Measurements from ENCODE around the gene CHTF18. TPM values are rescaled to one million over a fixed set of nuclear protein-coding genes. Genes with fewer than 3 reads are reported as not detected.

The CHTF18 gene
- total RNA-seq, 1 experiment from 2014 or later, result 102 TPM

GRCh38 chr16:793414-793813 lies 5.0 kb downstream of the CHTF18 start:
- no peaks in the 10 kb centered on the region for H3K4me1 Mint-ChIP-seq (ENCODE audit: low read depth, unreplicated experiment)
- ChIA-PET POLR2A (no interaction called here), CTCF (no interaction called here)
- TF ChIP-seq, protein P1, sequence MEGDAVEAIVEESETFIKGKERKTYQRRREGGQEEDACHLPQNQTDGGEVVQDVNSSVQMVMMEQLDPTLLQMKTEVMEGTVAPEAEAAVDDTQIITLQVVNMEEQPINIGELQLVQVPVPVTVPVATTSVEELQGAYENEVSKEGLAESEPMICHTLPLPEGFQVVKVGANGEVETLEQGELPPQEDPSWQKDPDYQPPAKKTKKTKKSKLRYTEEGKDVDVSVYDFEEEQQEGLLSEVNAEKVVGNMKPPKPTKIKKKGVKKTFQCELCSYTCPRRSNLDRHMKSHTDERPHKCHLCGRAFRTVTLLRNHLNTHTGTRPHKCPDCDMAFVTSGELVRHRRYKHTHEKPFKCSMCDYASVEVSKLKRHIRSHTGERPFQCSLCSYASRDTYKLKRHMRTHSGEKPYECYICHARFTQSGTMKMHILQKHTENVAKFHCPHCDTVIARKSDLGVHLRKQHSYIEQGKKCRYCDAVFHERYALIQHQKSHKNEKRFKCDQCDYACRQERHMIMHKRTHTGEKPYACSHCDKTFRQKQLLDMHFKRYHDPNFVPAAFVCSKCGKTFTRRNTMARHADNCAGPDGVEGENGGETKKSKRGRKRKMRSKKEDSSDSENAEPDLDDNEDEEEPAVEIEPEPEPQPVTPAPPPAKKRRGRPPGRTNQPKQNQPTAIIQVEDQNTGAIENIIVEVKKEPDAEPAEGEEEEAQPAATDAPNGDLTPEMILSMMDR (IDR thresholded peaks at IDR 0.05; ENCODE audit: insufficient read depth in 1 of 2, low read depth in 1 of 2, low read length in 1 of 2, severe bottlenecking in 1 of 2, unreplicated experiment in 1 of 2), result no peak
- peaks cover 45% of the 10 kb centered on the region for H3K36me3 Mint-ChIP-seq (ENCODE audit: insufficient read depth, unreplicated experiment)
- no peak for DNase-seq
- no peak overlapping the region for H3K27ac Mint-ChIP-seq (ENCODE audit: unreplicated experiment)
- BruUV-seq (replicated peaks), result no TSS peak
- intact Hi-C loops (cut with micrococcal nuclease; ENCODE audit: unreplicated experiment), result no loop called here
- no peak overlapping the region for H3K4me3 Mint-ChIP-seq (ENCODE audit: unreplicated experiment)
- no peaks in the 10 kb centered on the region for H3K27me3 Mint-ChIP-seq (ENCODE audit: insufficient read depth, unreplicated experiment)
- Histone ChIP-seq H3K36me3 (ENCODE audit: control insufficient read depth, insufficient read depth, low read length) (no peaks in the 10 kb centered on the region; the same call in 1 of the 2 replicates), H3K9me3 (no peaks in the 10 kb centered on the region), H3K4me1 (peaks cover 6% of the 10 kb centered on the region; the same call in 1 of the 2 replicates), H3K4me3 (ENCODE audit: low read depth, low read length) (no peak overlapping the region), H3K27me3 (replicated peaks; ENCODE audit: control insufficient read depth, insufficient read depth, low read length) (no peaks in the 10 kb centered on the region)
- no peaks in the 10 kb centered on the region for H3K9me3 Mint-ChIP-seq (ENCODE audit: unreplicated experiment)

GRCh38 chr16:794091-794822 lies 5.8 kb downstream of the CHTF18 start:
- intact Hi-C loops (cut with micrococcal nuclease; ENCODE audit: unreplicated experiment), result no loop called here
- ChIA-PET CTCF (interaction anchor here (0.6 kb wide), 1 partner anchor 21 kb away, joined by 4 read pairs; no protein-coding TSS in a partner anchor), POLR2A (no interaction called here)
- TF ChIP-seq, protein P1 (IDR thresholded peaks at IDR 0.05; ENCODE audit: insufficient read depth in 1 of 2, low read depth in 1 of 2, low read length in 1 of 2, severe bottlenecking in 1 of 2, unreplicated experiment in 1 of 2), result no peak
- no peaks in the 10 kb centered on the region; the same call in 1 of the 2 replicates for H3K36me3 ChIP-seq (ENCODE audit: control insufficient read depth, insufficient read depth, low read length)
- no peaks in the 10 kb centered on the region for H3K27me3 ChIP-seq (replicated peaks; ENCODE audit: control insufficient read depth, insufficient read depth, low read length)
- no peak overlapping the region for H3K4me3 ChIP-seq (ENCODE audit: low read depth, low read length)
- H3K36me3 Mint-ChIP-seq (ENCODE audit: insufficient read depth, unreplicated experiment), result peaks cover 48% of the 10 kb centered on the region
- H3K9me3 ChIP-seq, result no peaks in the 10 kb centered on the region
- no peak overlapping the region for H3K27ac Mint-ChIP-seq (ENCODE audit: unreplicated experiment)
- H3K9me3 Mint-ChIP-seq (ENCODE audit: unreplicated experiment), result no peaks in the 10 kb centered on the region
- peaks cover 4% of the 10 kb centered on the region; the same call in 1 of the 2 replicates for H3K4me1 ChIP-seq
- no peaks in the 10 kb centered on the region for H3K4me1 Mint-ChIP-seq (ENCODE audit: low read depth, unreplicated experiment)
- no TSS peak for BruUV-seq (replicated peaks)
- H3K4me3 Mint-ChIP-seq (ENCODE audit: unreplicated experiment), result no peak overlapping the region
- DNase-seq, result no peak
- no peaks in the 10 kb centered on the region for H3K27me3 Mint-ChIP-seq (ENCODE audit: insufficient read depth, unreplicated experiment)

DNA sequence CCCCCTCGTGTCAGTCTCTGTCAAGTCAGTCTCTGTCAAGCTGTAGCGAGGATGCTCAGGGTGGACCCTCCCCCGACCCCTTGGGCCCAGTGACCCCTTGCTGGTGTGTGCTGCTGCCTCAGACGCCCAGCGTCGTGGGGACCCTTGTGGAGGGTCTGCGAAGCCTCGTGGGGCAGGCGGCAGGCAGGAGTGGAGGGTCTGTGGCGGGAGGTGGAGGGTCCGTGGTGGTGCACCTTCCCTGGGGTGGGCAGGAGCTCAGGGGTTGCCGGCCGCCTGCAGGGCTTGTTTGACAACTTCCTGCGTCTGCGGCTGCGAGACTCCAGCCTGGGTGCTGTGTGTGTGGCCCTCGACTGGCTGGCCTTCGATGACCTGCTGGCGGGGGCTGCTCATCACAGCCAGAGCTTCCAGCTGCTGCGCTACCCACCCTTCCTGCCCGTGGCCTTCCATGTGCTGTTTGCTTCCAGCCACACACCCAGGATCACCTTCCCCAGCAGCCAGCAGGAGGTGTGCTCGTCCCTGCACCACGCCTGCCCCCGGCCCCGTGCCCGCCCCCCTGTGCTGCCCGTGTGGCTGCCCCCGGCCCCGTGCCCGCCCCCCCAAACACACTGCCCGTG lies 6.5 kb downstream of the CHTF18 start:
- Mint-ChIP-seq H3K4me1 (ENCODE audit: low read depth, unreplicated experiment) (no peaks in the 10 kb centered on the region), H3K4me3 (ENCODE audit: unreplicated experiment) (no peak overlapping the region), H3K36me3 (ENCODE audit: insufficient read depth, unreplicated experiment) (peaks cover 45% of the 10 kb centered on the region), H3K9me3 (ENCODE audit: unreplicated experiment) (no peaks in the 10 kb centered on the region), H3K27ac (ENCODE audit: unreplicated experiment) (no peak overlapping the region), H3K27me3 (ENCODE audit: insufficient read depth, unreplicated experiment) (no peaks in the 10 kb centered on the region)
- Histone ChIP-seq H3K9me3 (no peaks in the 10 kb centered on the region), H3K4me3 (ENCODE audit: low read depth, low read length) (no peak overlapping the region), H3K4me1 (0 out of 2 replicates have a peak, but pooled peaks cover under 1% of the 10 kb centered on the region), H3K27me3 (replicated peaks; ENCODE audit: control insufficient read depth, insufficient read depth, low read length) (no peaks in the 10 kb centered on the region), H3K36me3 (ENCODE audit: control insufficient read depth, insufficient read depth, low read length) (no peaks in the 10 kb centered on the region; the same call in 1 of the 2 replicates)
- no peak for DNase-seq
- intact Hi-C loops (cut with micrococcal nuclease; ENCODE audit: unreplicated experiment), result no loop called here
- TF ChIP-seq, protein P1 (IDR thresholded peaks at IDR 0.05; ENCODE audit: insufficient read depth in 1 of 2, low read depth in 1 of 2, low read length in 1 of 2, severe bottlenecking in 1 of 2, unreplicated experiment in 1 of 2), result no peak
- ChIA-PET POLR2A (no interaction called here), CTCF (interaction anchor here (0.6 kb wide), 1 partner anchor 20 kb away, joined by 4 read pairs; no protein-coding TSS in a partner anchor)
- BruUV-seq (replicated peaks), result no TSS peak
